HepG2 (cell line): Measurements from ENCODE around the gene UAP1L1. TPM values are rescaled to one million over a fixed set of nuclear protein-coding genes. Genes with fewer than 3 reads are reported as not detected.

ENCODE experiments used
- ARHGAP35 ChIP-seq: sonication (generic); formaldehyde crosslinking; IDR thresholded peaks from 2 replicates; pipeline ENCODE4 v1.9.0; 2022; ENCODE audit warnings: mild to moderate bottlenecking, inconsistent platforms, moderate library complexity, missing genetic modification reagents, borderline replicate concordance
- ARNT2 ChIP-seq: sonication (generic); formaldehyde crosslinking; IDR thresholded peaks from 2 replicates; pipeline ENCODE4 v1.8.0; 2022; ENCODE audit warnings: mild to moderate bottlenecking, low read depth, missing genetic modification reagents, moderate library complexity
- CENPT ChIP-seq: sonication (generic); formaldehyde crosslinking; IDR thresholded peaks from 2 replicates; pipeline ENCODE4 v1.8.0; 2022; ENCODE audit warnings: low read depth, mild to moderate bottlenecking, moderate library complexity, missing genetic modification reagents
- ETV5 ChIP-seq: IDR thresholded peaks from 2 replicates; pipeline ENCODE4 v1.6.1; 2018; ENCODE audit warnings: missing biosample characterization, missing genetic modification reagents, inconsistent platforms, borderline replicate concordance
- KAT8 ChIP-seq: IDR thresholded peaks from 2 replicates; pipeline ENCODE4 v1.6.1; 2016; ENCODE audit warnings: missing genetic modification reagents, missing compliant biosample characterization
- KLF16 ChIP-seq, 2 experiments: sonication (generic) in 1 of 2; formaldehyde crosslinking in 1 of 2; IDR thresholded peaks; 2 replicates each; pipeline versions ENCODE4 v1.6.1 to v1.8.0; 2016 to 2023; ENCODE audit warnings: missing genetic modification reagents in 2 of 2, missing compliant biosample characterization in 1 of 2
- POLR2AphosphoS5 ChIP-seq: IDR thresholded peaks from 2 replicates; pipeline ENCODE4 v1.6.1; 2012; ENCODE audit warnings: low read depth, low read length
- PTBP1 ChIP-seq: fragments of 200-400 bp; formaldehyde crosslinking; IDR thresholded peaks from 2 replicates; pipeline ENCODE4 v1.6.1; 2018; ENCODE audit warnings: low read length, low read depth; ENCODE audit not compliant: poor library complexity, severe bottlenecking
- RBM39 ChIP-seq: fragments of 200-400 bp; formaldehyde crosslinking; IDR thresholded peaks from one replicate; pipeline ENCODE4 v1.6.1; 2018; ENCODE audit warnings: antibody characterized with exemption, mild to moderate bottlenecking, low read depth, low read length; ENCODE audit not compliant: poor library complexity, severe bottlenecking
- RCOR2 ChIP-seq: IDR thresholded peaks from 2 replicates; pipeline ENCODE4 v1.6.1; 2016; ENCODE audit warnings: missing biosample characterization, missing genetic modification reagents
- SALL2 ChIP-seq: sonication (generic); formaldehyde crosslinking; IDR thresholded peaks from 2 replicates; pipeline ENCODE4 v1.8.1; 2023; ENCODE audit warnings: mild to moderate bottlenecking, missing genetic modification reagents, inconsistent platforms
- SMAD1 ChIP-seq: sonication (generic); formaldehyde crosslinking; IDR thresholded peaks from 2 replicates; pipeline ENCODE4 v1.4.0; 2020; ENCODE audit warnings: missing genetic modification reagents, low read depth, mild to moderate bottlenecking, borderline replicate concordance
- SPEN ChIP-seq: sonication (generic); formaldehyde crosslinking; IDR thresholded peaks from 2 replicates; pipeline ENCODE4 v1.5.1; 2020; ENCODE audit warnings: low read depth, mild to moderate bottlenecking, missing genetic modification reagents
- ZBTB21 ChIP-seq: sonication (generic); formaldehyde crosslinking; IDR thresholded peaks from 2 replicates; pipeline ENCODE4 v1.4.0; 2020; ENCODE audit warnings: missing genetic modification reagents
- ZNF556 ChIP-seq: sonication (generic); formaldehyde crosslinking; IDR thresholded peaks from 2 replicates; pipeline ENCODE4 v1.4.0; 2020; ENCODE audit warnings: mild to moderate bottlenecking, missing genetic modification reagents, borderline replicate concordance
- ZNF567 ChIP-seq: sonication (generic); formaldehyde crosslinking; IDR thresholded peaks from 2 replicates; pipeline ENCODE4 v1.8.1; 2023; ENCODE audit warnings: mild to moderate bottlenecking, missing genetic modification reagents, borderline replicate concordance
- ZNF589 ChIP-seq: sonication (generic); formaldehyde crosslinking; conservative IDR thresholded peaks from 2 replicates; pipeline ENCODE4 v1.8.0; 2022; ENCODE audit warnings: mild to moderate bottlenecking, moderate library complexity, missing genetic modification reagents
- ZNF782 ChIP-seq: sonication (generic); formaldehyde crosslinking; IDR thresholded peaks from 2 replicates; pipeline ENCODE4 v1.4.0; 2020; ENCODE audit warnings: missing genetic modification reagents, mild to moderate bottlenecking, borderline replicate concordance
- polyA plus RNA-seq, 8 experiments: library from polyadenylated mRNA; depleted of rRNA in 3 of 8; stranded (reverse) in 7 of 8; unstranded in 1 of 8; fragments of >200 nt; fragmentation: Illumina TruSeq in 4 of 8; extraction: Trizol in 4 of 8; gene quantifications; 2 replicates each; pipeline versions ENCODE4 v1.2.1 to v1.2.3, GENCODE V29; 2011 to 2016; ENCODE audit warnings: low read depth in 4 of 8, missing spikeins in 1 of 8, mixed read lengths in 1 of 8; ENCODE audit not compliant: insufficient read depth in 1 of 8
- total RNA-seq, 5 experiments: library from RNA; depleted of rRNA; stranded (reverse); fragments of >200 nt; fragmentation: Illumina TruSeq; extraction: Trizol; gene quantifications; 2 replicates each; pipeline ENCODE4 v1.2.3, GENCODE V29; 2016; ENCODE audit warnings: low read depth in 1 of 5
- TF ChIP-seq, protein P1 (sequence below): sonication (generic); formaldehyde crosslinking; IDR thresholded peaks from 2 replicates; pipeline ENCODE4 v1.5.0; 2020; ENCODE audit warnings: missing genetic modification reagents
- TF ChIP-seq, protein P2 (sequence below): sonication (generic); formaldehyde crosslinking; IDR thresholded peaks from 2 replicates; pipeline ENCODE4 v1.5.1; 2020; ENCODE audit warnings: missing genetic modification reagents, mild to moderate bottlenecking, borderline replicate concordance
- TF ChIP-seq, protein P3 (sequence below): sonication (generic); formaldehyde crosslinking; IDR thresholded peaks from 2 replicates; pipeline ENCODE4 v1.8.1; 2023; ENCODE audit warnings: missing genetic modification reagents, inconsistent platforms, borderline replicate concordance
- TF ChIP-seq, protein P4 (sequence below): sonication (generic); formaldehyde crosslinking; IDR thresholded peaks from 2 replicates; pipeline ENCODE4 v1.5.1; 2020; ENCODE audit warnings: missing genetic modification reagents, mild to moderate bottlenecking, borderline replicate concordance

UAP1L1 gene
- total and polyA plus RNA-seq, 2 of the 13 experiments (the other 11 are each of a cell fraction or from before 2014, with no cell fraction given) = 5.4 to 6.4 TPM

DNA sequence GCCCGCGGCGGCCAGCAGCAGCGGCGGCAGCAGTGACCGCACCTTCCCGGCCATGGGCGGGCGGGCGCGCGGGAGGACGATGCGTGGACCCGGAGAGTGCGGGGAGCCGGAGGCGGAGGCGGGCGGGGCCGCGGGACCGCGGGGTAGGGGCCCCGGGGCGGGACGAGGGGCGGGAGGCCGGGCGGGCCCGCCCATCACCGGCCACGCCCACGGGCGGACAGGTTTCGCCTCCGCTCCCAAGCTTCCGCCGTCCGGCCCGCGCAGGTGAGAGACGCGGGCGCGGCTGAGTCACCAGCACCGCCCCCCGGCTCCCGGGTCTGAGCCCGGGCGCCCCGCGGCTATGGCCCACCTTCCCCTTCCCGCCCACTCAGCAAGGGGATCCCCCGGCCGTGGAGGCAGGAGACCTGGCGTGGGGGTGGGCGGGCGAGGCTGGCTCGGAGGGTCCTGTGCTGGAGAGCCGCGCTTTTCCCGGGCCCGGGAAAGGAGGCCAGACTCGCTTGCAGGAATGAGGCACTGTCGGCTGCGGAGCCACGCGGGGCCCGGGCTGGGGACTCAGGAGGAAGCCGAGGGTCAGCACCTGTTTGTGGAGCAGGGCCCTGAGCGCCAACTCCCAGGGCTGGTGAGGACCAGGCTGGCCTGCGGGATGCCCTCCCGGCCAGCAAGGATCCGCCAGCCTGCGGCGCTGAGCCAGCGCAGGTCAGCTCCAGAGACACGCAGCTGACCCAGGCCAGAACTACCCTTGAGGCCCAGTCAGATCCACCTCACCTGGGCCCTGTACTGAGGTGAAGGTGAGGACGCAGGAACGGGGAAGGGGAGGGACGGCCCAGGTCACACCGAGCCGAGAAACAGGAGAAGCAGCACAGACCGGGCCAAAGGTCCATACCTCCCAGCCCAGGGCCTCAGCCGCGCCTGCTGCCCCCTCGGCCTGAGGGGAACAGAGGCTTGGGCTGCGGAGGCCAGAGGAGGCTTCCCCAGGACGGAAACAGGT, 23.1 kb upstream of the UAP1L1 start, which contains the start of gene ENTPD2 (continued):
- TF ChIP-seq RCOR2 (CRISPR knock-in tag) (no peak), POLR2AphosphoS5 (peak; percentile 74), PTBP1 (no peak), ZNF567 (no peak), ETV5 (peak; percentile 59; the same call in 1 of the 2 replicates), RBM39 (no peak), KAT8 (CRISPR knock-in tag) (peak; percentile 54; the same call in 1 of the 2 replicates), ZNF589 (CRISPR knock-in tag) (0 out of 2 replicates have a peak, but pooled peaks have one; percentile 15), ZNF556 (CRISPR knock-in tag) (no peak), SPEN (CRISPR knock-in tag) (peak; percentile 44), ARHGAP35 (CRISPR knock-in tag) (no peak), ZBTB21 (CRISPR knock-in tag) (no peak), ZNF782 (CRISPR knock-in tag) (no peak), ARNT2 (peak; percentile 72; the same call in 1 of the 2 replicates), KLF16 (CRISPR knock-in tag; IDR thresholded peaks at IDR 0.05) (peak in 1 of 2 experiments; percentile 62; a peak in 1 of 4 replicates), SALL2 (0 out of 2 replicates have a peak, but pooled peaks have one; percentile 46), CENPT (peak; percentile 34; the same call in 1 of the 2 replicates), SMAD1 (CRISPR knock-in tag) (no peak)
- TF ChIP-seq, protein P1, sequence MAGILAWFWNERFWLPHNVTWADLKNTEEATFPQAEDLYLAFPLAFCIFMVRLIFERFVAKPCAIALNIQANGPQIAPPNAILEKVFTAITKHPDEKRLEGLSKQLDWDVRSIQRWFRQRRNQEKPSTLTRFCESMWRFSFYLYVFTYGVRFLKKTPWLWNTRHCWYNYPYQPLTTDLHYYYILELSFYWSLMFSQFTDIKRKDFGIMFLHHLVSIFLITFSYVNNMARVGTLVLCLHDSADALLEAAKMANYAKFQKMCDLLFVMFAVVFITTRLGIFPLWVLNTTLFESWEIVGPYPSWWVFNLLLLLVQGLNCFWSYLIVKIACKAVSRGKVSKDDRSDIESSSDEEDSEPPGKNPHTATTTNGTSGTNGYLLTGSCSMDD (CRISPR knock-in tag) = 0 out of 2 replicates have a peak, but pooled peaks have one; percentile 20
- TF ChIP-seq, protein P2, sequence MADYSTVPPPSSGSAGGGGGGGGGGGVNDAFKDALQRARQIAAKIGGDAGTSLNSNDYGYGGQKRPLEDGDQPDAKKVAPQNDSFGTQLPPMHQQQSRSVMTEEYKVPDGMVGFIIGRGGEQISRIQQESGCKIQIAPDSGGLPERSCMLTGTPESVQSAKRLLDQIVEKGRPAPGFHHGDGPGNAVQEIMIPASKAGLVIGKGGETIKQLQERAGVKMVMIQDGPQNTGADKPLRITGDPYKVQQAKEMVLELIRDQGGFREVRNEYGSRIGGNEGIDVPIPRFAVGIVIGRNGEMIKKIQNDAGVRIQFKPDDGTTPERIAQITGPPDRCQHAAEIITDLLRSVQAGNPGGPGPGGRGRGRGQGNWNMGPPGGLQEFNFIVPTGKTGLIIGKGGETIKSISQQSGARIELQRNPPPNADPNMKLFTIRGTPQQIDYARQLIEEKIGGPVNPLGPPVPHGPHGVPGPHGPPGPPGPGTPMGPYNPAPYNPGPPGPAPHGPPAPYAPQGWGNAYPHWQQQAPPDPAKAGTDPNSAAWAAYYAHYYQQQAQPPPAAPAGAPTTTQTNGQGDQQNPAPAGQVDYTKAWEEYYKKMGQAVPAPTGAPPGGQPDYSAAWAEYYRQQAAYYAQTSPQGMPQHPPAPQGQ (CRISPR knock-in tag) = no peak
- TF ChIP-seq, protein P3, sequence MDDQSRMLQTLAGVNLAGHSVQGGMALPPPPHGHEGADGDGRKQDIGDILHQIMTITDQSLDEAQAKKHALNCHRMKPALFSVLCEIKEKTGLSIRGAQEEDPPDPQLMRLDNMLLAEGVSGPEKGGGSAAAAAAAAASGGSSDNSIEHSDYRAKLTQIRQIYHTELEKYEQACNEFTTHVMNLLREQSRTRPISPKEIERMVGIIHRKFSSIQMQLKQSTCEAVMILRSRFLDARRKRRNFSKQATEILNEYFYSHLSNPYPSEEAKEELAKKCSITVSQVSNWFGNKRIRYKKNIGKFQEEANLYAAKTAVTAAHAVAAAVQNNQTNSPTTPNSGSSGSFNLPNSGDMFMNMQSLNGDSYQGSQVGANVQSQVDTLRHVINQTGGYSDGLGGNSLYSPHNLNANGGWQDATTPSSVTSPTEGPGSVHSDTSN = no peak
- TF ChIP-seq, protein P4, sequence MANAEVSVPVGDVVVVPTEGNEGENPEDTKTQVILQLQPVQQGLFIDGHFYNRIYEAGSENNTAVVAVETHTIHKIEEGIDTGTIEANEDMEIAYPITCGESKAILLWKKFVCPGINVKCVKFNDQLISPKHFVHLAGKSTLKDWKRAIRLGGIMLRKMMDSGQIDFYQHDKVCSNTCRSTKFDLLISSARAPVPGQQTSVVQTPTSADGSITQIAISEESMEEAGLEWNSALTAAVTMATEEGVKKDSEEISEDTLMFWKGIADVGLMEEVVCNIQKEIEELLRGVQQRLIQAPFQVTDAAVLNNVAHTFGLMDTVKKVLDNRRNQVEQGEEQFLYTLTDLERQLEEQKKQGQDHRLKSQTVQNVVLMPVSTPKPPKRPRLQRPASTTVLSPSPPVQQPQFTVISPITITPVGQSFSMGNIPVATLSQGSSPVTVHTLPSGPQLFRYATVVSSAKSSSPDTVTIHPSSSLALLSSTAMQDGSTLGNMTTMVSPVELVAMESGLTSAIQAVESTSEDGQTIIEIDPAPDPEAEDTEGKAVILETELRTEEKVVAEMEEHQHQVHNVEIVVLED (CRISPR knock-in tag) = no peak
